Colonic mucosa (tissue), 4 donors: ENCODE results near the gene ALPG. TPM values are rescaled to one million over a fixed set of nuclear protein-coding genes. Genes with fewer than 3 reads are reported as not detected.

ENCODE experiments used
- DNase-seq: peaks from one replicate; pipeline ENCODE4 v3.0.0-alpha.2; 2020
- H3K27ac ChIP-seq: fragments of 200-600 bp; one replicate; pipeline ENCODE4 v1.8.0; 2021
- H3K27me3 ChIP-seq: fragments of 200-600 bp; one replicate; pipeline ENCODE4 v1.8.0; 2021
- H3K36me3 ChIP-seq: fragments of 200-600 bp; one replicate; pipeline ENCODE4 v1.8.0; 2021
- H3K4me1 ChIP-seq: fragments of 200-600 bp; one replicate; pipeline ENCODE4 v1.8.0; 2021; ENCODE audit warnings: mild to moderate bottlenecking
- H3K4me3 ChIP-seq: fragments of 200-600 bp; one replicate; pipeline ENCODE4 v1.8.0; 2021
- H3K9ac ChIP-seq, 2 donors: one replicate each; pipeline ENCODE4 v1.7.0; 2013; ENCODE audit warnings: control low read depth in 2 of 2, low read depth in 2 of 2, low read length in 2 of 2
- H3K9me3 ChIP-seq: fragments of 200-600 bp; one replicate; pipeline ENCODE4 v1.8.0; 2021
- intact Hi-C: fragments of 100-400 bp; cut with DNase I; formaldehyde crosslinking; loops from one replicate; pipeline ENCODE4 v1.14.1; 2022
- total RNA-seq, 2 donors: library from RNA; stranded (reverse); fragmentation: NEBNext Ultra II Directional in 1 of 2; extraction: Animal tissue kit (Norgen Biotek cat#: 25700) in 1 of 2; gene quantifications; one replicate each; pipeline ENCODE4 v1.2.1, GENCODE V29; 2021
- TF ChIP-seq, protein P1 (sequence below): fragments of 200-600 bp; IDR thresholded peaks from one replicate; pipeline ENCODE4 v1.8.0; 2022; ENCODE audit warnings: antibody characterized with exemption, mild to moderate bottlenecking
- donor health status: healthy.
- donor health status: DM: no; HTN: no; CAD: no.
- donor health status: DM: no; HTN: no; CAD: no.

The ALPG gene
- total RNA-seq, 2 donors from 2014 or later: 1.7 to 3.3 TPM

DNA sequence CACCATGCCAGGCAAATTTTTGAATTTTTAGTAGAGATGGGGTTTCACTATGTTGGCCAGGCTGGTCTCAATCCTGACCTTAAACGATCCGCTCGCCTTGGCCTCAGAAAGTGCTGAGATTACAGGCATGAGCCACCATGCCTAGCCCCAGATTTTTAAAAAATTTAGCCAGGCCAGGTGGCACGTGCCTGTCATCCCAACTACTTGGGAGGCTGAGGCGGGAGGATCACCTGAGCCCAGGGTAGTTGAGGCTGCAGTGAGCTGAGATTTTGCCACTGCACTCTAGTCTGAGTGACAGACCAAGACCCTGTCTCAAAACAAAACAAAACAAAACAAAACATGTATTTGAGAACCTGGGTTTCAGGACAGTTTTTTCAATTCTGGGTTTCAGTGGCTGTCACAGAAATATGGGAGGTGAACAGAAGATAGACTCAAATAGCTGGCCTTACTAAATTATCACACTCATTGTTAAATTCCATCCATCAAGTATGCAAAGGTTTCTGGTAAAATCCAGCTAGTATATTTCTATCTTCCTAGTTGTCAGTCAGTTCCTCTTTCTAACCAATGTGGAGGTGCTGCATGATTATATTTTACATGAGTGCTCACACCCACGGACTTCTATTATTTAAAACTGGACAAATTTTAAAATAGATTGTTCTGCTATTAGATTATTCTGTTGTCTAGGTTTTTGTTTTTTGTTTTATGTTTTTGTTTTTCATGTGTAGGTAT lies 5.4 kb downstream of the ALPG start:
- Histone ChIP-seq H3K4me3 (no peak overlapping the region), H3K27ac (no peak overlapping the region), H3K36me3 (no peaks in the 10 kb centered on the region), H3K27me3 (peaks cover 3% of the 10 kb centered on the region), H3K9me3 (no peaks in the 10 kb centered on the region), H3K9ac (no peak overlapping the region), H3K4me1 (no peaks in the 10 kb centered on the region)
- intact Hi-C loops: no loop called here
- no peak for DNase-seq
- TF ChIP-seq, protein P1, sequence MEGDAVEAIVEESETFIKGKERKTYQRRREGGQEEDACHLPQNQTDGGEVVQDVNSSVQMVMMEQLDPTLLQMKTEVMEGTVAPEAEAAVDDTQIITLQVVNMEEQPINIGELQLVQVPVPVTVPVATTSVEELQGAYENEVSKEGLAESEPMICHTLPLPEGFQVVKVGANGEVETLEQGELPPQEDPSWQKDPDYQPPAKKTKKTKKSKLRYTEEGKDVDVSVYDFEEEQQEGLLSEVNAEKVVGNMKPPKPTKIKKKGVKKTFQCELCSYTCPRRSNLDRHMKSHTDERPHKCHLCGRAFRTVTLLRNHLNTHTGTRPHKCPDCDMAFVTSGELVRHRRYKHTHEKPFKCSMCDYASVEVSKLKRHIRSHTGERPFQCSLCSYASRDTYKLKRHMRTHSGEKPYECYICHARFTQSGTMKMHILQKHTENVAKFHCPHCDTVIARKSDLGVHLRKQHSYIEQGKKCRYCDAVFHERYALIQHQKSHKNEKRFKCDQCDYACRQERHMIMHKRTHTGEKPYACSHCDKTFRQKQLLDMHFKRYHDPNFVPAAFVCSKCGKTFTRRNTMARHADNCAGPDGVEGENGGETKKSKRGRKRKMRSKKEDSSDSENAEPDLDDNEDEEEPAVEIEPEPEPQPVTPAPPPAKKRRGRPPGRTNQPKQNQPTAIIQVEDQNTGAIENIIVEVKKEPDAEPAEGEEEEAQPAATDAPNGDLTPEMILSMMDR: no peak

- no peak overlapping the region for H3K4me3 ChIP-seq
- intact Hi-C loops: no loop called here
- H3K4me1 ChIP-seq: no peaks in the 10 kb centered on the region
- no peaks in the 10 kb centered on the region for H3K36me3 ChIP-seq
- TF ChIP-seq, protein P1: no peak
- no peak overlapping the region for H3K27ac ChIP-seq
- H3K27me3 ChIP-seq: peaks cover 5% of the 10 kb centered on the region
- H3K9me3 ChIP-seq: no peaks in the 10 kb centered on the region
- no peak for DNase-seq
- H3K9ac ChIP-seq: no peak overlapping the region
Observed at GRCh38 chr2:232412986-232413385, 6.3 kb downstream of the ALPG start.

DNA sequence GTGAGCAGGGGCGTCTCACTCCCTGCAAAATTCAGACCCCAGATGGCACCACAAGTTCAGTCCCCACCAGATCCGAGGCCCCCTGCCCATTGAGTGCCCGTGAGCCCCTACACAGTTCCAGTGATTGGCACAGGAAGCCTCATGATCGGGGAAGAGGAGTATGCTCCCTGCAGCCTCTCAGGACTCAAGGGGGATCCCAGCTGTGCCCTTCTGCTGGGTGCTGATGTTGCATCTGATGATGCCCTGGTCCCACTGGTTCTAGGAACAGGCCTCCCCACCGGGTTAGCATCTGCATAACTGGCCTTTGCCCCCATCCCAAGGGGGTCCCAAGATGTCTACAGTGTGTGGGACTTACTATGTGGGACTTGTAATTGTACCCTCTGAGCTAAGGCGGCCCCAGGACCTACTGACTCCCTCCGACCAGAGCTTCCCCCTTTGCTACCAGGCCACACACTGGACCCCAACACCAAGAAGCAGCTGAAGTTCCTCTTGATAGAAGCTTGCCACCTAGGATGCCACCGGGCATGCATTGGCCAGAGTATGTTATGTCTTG lies 8.6 kb downstream of the ALPG start:
- TF ChIP-seq, protein P1: no peak
- peaks cover 28% of the 10 kb centered on the region for H3K27me3 ChIP-seq
- H3K27ac ChIP-seq: no peak overlapping the region
- H3K4me3 ChIP-seq: no peak overlapping the region
- intact Hi-C loops: no loop called here
- no peak overlapping the region for H3K9ac ChIP-seq
- H3K36me3 ChIP-seq: no peaks in the 10 kb centered on the region
- H3K4me1 ChIP-seq: peaks cover 6% of the 10 kb centered on the region
- no peaks in the 10 kb centered on the region for H3K9me3 ChIP-seq
- DNase-seq: no peak

GRCh38 chr2:232415736-232416520 lies 9.3 kb downstream of the ALPG start:
- peaks cover 35% of the 10 kb centered on the region for H3K27me3 ChIP-seq
- no peaks in the 10 kb centered on the region for H3K36me3 ChIP-seq
- H3K4me1 ChIP-seq: peaks cover 6% of the 10 kb centered on the region
- intact Hi-C loops: no loop called here
- no peak for DNase-seq
- H3K9me3 ChIP-seq: no peaks in the 10 kb centered on the region
- TF ChIP-seq, protein P1: no peak
- H3K4me3 ChIP-seq: no peak overlapping the region
- H3K9ac ChIP-seq: no peak overlapping the region
- H3K27ac ChIP-seq: no peak overlapping the region

DNA sequence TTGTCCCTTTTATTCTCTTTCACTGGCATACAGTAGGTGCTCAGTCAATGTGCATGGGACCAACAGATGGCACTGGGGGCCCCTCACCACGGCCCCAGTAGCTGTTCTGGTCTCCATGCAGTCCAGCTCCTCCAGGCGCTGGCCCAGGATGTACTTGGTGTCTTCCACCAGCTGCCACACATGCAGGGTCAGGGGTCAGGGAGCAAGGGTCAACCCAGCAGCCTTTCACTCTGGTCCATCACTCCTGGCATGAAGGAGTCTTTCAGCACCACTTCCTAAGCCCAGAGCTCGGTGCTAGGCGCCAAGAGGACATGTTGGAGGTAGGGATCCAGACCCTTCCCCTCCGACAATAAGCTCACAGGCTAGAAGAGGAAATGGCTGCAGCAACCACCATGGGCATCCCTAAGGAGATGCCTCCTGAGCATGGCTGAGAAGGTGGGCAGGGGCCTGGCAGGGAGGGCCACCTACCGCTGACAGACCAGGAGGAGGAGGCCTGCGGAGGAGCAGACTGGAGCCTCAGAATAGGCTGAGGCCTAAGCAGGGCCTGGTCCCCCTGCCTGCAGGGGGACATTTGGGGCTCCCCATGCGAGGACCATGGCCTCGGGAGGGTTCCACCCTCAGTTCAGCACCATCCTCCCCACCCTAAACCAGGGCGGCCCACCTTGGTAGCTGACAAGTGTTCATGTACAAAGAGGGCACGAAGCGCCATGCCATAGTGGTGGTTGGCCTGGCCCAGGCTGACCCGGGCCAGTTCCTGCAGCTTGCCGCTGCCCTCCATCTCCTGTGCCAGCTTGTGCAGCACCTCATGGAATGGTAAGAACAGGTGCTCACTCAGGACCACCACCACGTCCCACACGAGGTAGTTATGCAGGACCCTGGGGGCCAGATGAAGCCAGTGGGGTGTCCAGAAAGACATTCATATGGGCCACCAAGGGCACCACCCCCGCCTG lies 10.2 kb downstream of the ALPG start:
- no peaks in the 10 kb centered on the region for H3K9me3 ChIP-seq
- intact Hi-C loops: no loop called here
- H3K27me3 ChIP-seq: peaks cover 41% of the 10 kb centered on the region
- no peaks in the 10 kb centered on the region for H3K36me3 ChIP-seq
- H3K4me1 ChIP-seq: peaks cover 6% of the 10 kb centered on the region
- no peak overlapping the region for H3K9ac ChIP-seq
- H3K4me3 ChIP-seq: no peak overlapping the region
- no peak overlapping the region for H3K27ac ChIP-seq
- TF ChIP-seq, protein P1: no peak
- no peak for DNase-seq
